K562 (cell line): ENCODE data around the gene ZNF350. TPM values are rescaled to one million over a fixed set of nuclear protein-coding genes. Genes with fewer than 3 reads are reported as not detected.
A peak's percentile ranks its signal among the peaks of the same experiment; 100 is the strongest.

Experiments
- BHLHE40 ChIP-seq: IDR thresholded peaks from 2 replicates; pipeline ENCODE4 v1.6.1; 2011; ENCODE audit warnings: low read length, improper control_type of control experiment
- CTBP1 ChIP-seq: fragments of 450-650 bp; IDR thresholded peaks from 2 replicates; pipeline ENCODE4 v1.6.1; 2016; ENCODE audit warnings: borderline replicate concordance
- DMBX1 ChIP-seq: fragments of 250-450 bp; sonication (Bioruptor Pico); IDR thresholded peaks from 2 replicates; pipeline ENCODE4 v1.8.0; 2022; ENCODE audit warnings: inconsistent platforms, mild to moderate bottlenecking, moderate library complexity, borderline replicate concordance
- GMEB1 ChIP-seq: fragments of 250-450 bp; sonication (Bioruptor Pico); IDR thresholded peaks from 2 replicates; pipeline ENCODE4 v1.4.0; 2020; ENCODE audit warnings: mild to moderate bottlenecking
- HNRNPLL ChIP-seq: fragments of 200-400 bp; formaldehyde crosslinking; IDR thresholded peaks from 2 replicates; pipeline ENCODE4 v1.6.1; 2017; ENCODE audit warnings: low read length, low read depth, mild to moderate bottlenecking; ENCODE audit not compliant: poor library complexity, severe bottlenecking
- KLF6 ChIP-seq: fragments of 250-450 bp; sonication (Bioruptor Pico); IDR thresholded peaks from 2 replicates; pipeline ENCODE4 v1.4.0; 2020; ENCODE audit warnings: mild to moderate bottlenecking, moderate library complexity, borderline replicate concordance
- NELFE ChIP-seq: IDR thresholded peaks from 2 replicates; pipeline ENCODE4 v1.6.1; 2011; ENCODE audit warnings: mild to moderate bottlenecking; ENCODE audit not compliant: insufficient read depth, insufficient read length
- REST ChIP-seq, 2 experiments: fragments of 450-650 bp; formaldehyde crosslinking in 1 of 2; IDR thresholded peaks; 2 replicates each; pipeline versions ENCODE4 v1.4.0 to v1.6.1; 2014 to 2020; ENCODE audit warnings: mild to moderate bottlenecking in 2 of 2, borderline replicate concordance in 1 of 2, low read depth in 1 of 2
- RHOXF2B ChIP-seq: fragments of 250-450 bp; sonication (Bioruptor Pico); conservative IDR thresholded peaks from 2 replicates; pipeline ENCODE4 v1.5.1; 2021
- ZNF197 ChIP-seq: fragments of 200-800 bp; sonication (Bioruptor generic); IDR thresholded peaks from 2 replicates; pipeline ENCODE4 v1.6.1; 2016; ENCODE audit warnings: low read depth, missing genetic modification characterization, missing compliant biosample characterization
- ZNF398 ChIP-seq: fragments of 250-450 bp; sonication (Bioruptor Pico); IDR thresholded peaks from 2 replicates; pipeline ENCODE4 v1.8.0; 2021; ENCODE audit warnings: moderate library complexity, mild to moderate bottlenecking, inconsistent platforms
- polyA plus RNA-seq, 8 experiments: library from polyadenylated mRNA; depleted of rRNA in 4 of 8; stranded (reverse) in 5 of 8; unstranded in 3 of 8; fragments of >200 nt; fragmentation: Nextera tagmentation in 2 of 8; fragmentation: Illumina TruSeq in 1 of 8; extraction: Ambion mirVana in 2 of 8; extraction: Trizol in 1 of 8; gene quantifications; 2 replicates each; pipeline versions ENCODE4 v1.2.1 to v1.2.3, GENCODE V29; 2011 to 2014; ENCODE audit warnings: inconsistent platforms in 1 of 8, missing spikeins in 1 of 8
- total RNA-seq, 7 experiments: library from RNA; depleted of rRNA in 6 of 7; stranded (reverse); fragments of >200 nt in 6 of 7; fragmentation: Illumina TruSeq in 2 of 7; extraction: Trizol in 2 of 7; gene quantifications; 2 replicates each; pipeline versions ENCODE4 v1.2.1 to v1.2.3, GENCODE V29; 2011 to 2021; ENCODE audit warnings: low replicate concordance in 1 of 7
- TF ChIP-seq, protein P1 (sequence below), 3 experiments: IDR thresholded peaks in 2 of 3; conservative IDR thresholded peaks in 1 of 3; 2 replicates each; pipeline ENCODE4 v1.5.1; 2011 to 2012; ENCODE audit warnings: low read length in 3 of 3, mild to moderate bottlenecking in 3 of 3, control low read depth in 2 of 3, improper control_type of control experiment in 1 of 3, inconsistent platforms in 1 of 3, low read depth in 1 of 3, mixed read lengths in 1 of 3, moderate library complexity in 1 of 3; ENCODE audit not compliant: insufficient read depth in 2 of 3

The ZNF350 gene
- total and polyA plus RNA-seq, 9 of the 15 experiments (the other 6 are each of a cell fraction or from before 2014, with no cell fraction given) = 1.7 to 4.8 (median 2.9) TPM

DNA sequence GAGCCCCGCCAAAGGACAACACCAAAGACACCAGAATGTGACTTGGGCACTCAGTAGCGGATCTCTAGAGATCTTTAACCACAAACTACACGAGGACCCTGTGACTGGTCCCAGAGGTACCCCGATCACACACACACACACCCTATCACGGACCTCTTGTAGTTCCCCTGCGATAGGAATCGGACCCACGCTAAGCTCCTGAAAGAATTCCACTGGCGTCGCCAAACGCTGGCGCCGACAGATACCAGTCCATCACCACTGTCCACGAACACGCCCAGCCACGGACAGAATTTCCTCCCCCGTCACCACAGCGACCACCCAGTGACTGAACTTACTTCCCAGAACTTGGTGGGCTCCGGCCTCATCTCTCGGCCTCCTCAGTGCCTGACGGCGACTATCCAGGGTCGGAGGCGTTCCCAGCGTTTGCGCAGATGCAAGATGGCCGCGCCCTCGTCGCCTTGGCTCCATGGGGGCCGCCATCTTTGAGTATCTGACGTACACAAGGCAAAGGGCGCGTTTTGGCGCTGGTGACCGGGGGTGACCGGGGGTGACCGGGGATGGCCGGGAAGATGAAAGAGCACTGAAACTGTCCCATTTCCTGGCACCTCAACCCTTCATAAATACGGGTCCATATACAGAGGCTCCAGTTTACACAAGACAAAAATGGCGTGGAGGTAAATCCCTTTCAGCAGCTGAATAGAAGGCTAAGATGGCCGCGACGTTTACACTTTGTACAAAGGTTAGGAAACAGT, 21.3 kb upstream of the ZNF350 start, which contains the start of gene ZNF615 (continued):
- TF ChIP-seq REST (IDR thresholded peaks at IDR 0.05; ENCODE audit: borderline replicate concordance) = no peak
- no peak for TF ChIP-seq REST (CRISPR knock-in tag; IDR thresholded peaks at IDR 0.05; ENCODE audit: low read depth)
- peak; percentile 47; the same call in 1 of the 2 replicates for TF ChIP-seq GMEB1 (CRISPR knock-in tag)
- peak; percentile 60; the same call in 1 of the 2 replicates for TF ChIP-seq DMBX1 (CRISPR knock-in tag)
- TF ChIP-seq NELFE = no peak
- TF ChIP-seq, protein P1, sequence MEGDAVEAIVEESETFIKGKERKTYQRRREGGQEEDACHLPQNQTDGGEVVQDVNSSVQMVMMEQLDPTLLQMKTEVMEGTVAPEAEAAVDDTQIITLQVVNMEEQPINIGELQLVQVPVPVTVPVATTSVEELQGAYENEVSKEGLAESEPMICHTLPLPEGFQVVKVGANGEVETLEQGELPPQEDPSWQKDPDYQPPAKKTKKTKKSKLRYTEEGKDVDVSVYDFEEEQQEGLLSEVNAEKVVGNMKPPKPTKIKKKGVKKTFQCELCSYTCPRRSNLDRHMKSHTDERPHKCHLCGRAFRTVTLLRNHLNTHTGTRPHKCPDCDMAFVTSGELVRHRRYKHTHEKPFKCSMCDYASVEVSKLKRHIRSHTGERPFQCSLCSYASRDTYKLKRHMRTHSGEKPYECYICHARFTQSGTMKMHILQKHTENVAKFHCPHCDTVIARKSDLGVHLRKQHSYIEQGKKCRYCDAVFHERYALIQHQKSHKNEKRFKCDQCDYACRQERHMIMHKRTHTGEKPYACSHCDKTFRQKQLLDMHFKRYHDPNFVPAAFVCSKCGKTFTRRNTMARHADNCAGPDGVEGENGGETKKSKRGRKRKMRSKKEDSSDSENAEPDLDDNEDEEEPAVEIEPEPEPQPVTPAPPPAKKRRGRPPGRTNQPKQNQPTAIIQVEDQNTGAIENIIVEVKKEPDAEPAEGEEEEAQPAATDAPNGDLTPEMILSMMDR (IDR thresholded peaks at IDR 0.05 in 2 of 3, conservative IDR thresholded peaks at IDR 0.05 in 1 of 3; ENCODE audit: insufficient read depth in 2 of 3, low read depth in 1 of 3, low read length in 3 of 3) = peak in 1 of 3 experiments; percentile 6; a peak in 1 of 6 replicates
- no peak for TF ChIP-seq ZNF398 (CRISPR knock-in tag)
- TF ChIP-seq CTBP1 = peak; percentile 63
- TF ChIP-seq BHLHE40 = peak; percentile 29; the same call in 1 of the 2 replicates
- peak; percentile 94 for TF ChIP-seq ZNF197 (CRISPR knock-in tag)
- TF ChIP-seq HNRNPLL = peak; percentile 76
- TF ChIP-seq RHOXF2B (CRISPR knock-in tag) = no peak
- 0 out of 2 replicates have a peak, but pooled peaks have one; percentile 34 for TF ChIP-seq KLF6
